Measurements from ENCODE around the gene COPB2. TPM values are rescaled to one million over a fixed set of nuclear protein-coding genes. Genes with fewer than 3 reads are reported as not detected.

Gene COPB2
- total and polyA plus RNA-seq, 2 of the 8 experiments (the other 6 are each of a cell fraction or from before 2014, with no cell fraction given): 40.3 to 119 TPM

GRCh38 chr3:139310474-139310933 is 78.9 kb downstream of the COPB2 start:
- 88% methylated on average over 8 of the region's 8 CpGs; no CpG with 5 or more reads in 1 of the 2 experiments for WGBS, 2 experiments (ENCODE audit: extremely low coverage in 1 of 2, insufficient coverage in 1 of 2, insufficient read length in 1 of 2, insufficient replicate concordance in 2 of 2, low coverage in 1 of 2, low lambda C conversion rate in 2 of 2, missing lambda C conversion rate in 1 of 2)
- H2AK5ac ChIP-seq (ENCODE audit: low read depth, low read length): no peak overlapping the region
- POLR2A ChIA-PET (ENCODE audit: partially characterized antibody): no interaction called here
- no peak overlapping the region for H4K91ac ChIP-seq (replicated peaks; ENCODE audit: insufficient read length, low read length)
- no peak overlapping the region for H3K27ac ChIP-seq (ENCODE audit: low read depth, low read length)
- H3K9ac ChIP-seq (replicated peaks in 1 of 4; ENCODE audit: extremely low read depth in 1 of 4, low read depth in 3 of 4, low read length in 3 of 4): no peak overlapping the region
- DNase-seq (ENCODE audit: low read depth in 1 of 2, low spot score in 2 of 2) (no peak), FAIRE-seq (no peak)
- H3K56ac ChIP-seq (replicated peaks; ENCODE audit: insufficient read length, low read depth, low read length): no peak overlapping the region
- no peak overlapping the region for H3K14ac ChIP-seq (ENCODE audit: insufficient read length)
- H4K20me1 ChIP-seq (replicated peaks in 1 of 2; ENCODE audit: control insufficient read depth in 1 of 2, insufficient read depth in 2 of 2, low read length in 2 of 2): no peaks in the 10 kb centered on the region
- peaks cover 0 to 6% (median 2%) of the 10 kb centered on the region in 4 experiments; a peak in 5 of 7 replicates for H3K4me1 ChIP-seq (replicated peaks in 1 of 4; ENCODE audit: control insufficient read depth in 3 of 4, insufficient read depth in 4 of 4, low read length in 3 of 4)
- no peak overlapping the region for H2BK12ac ChIP-seq (ENCODE audit: low read depth, low read length)
- H2BK15ac ChIP-seq (ENCODE audit: low read length): no peak overlapping the region
- no peaks in the 10 kb centered on the region for H3K9me3 ChIP-seq (ENCODE audit: insufficient read depth in 2 of 2, low read depth in 1 of 2, low read length in 1 of 2)
- no peak overlapping the region for H3K4me3 ChIP-seq (ENCODE audit: extremely low read depth in 1 of 4, insufficient read depth in 2 of 4, low read depth in 3 of 4, low read length in 4 of 4)
- H2BK120ac ChIP-seq (replicated peaks; ENCODE audit: low read depth, low read length): no peak overlapping the region
- H3K4me2 ChIP-seq (ENCODE audit: insufficient read depth in 1 of 2, low read depth in 2 of 2, low read length in 2 of 2): no peak overlapping the region
- CTCF ChIA-PET (ENCODE audit: partially characterized antibody): interaction anchor here (1.0 to 12.6 kb wide), 5 partner anchors 6 to 198 kb away, joined by 3 to 103 read pairs (median 4); no protein-coding TSS in a partner anchor
- no peak overlapping the region for H4K5ac ChIP-seq (ENCODE audit: insufficient read length, low read depth, low read length)
- H4K8ac ChIP-seq (ENCODE audit: extremely low read depth, insufficient read depth, low read length): no peak overlapping the region
- H2BK20ac ChIP-seq (ENCODE audit: low read length): no peak overlapping the region
- H3K79me1 ChIP-seq (ENCODE audit: low read depth, low read length): no peaks in the 10 kb centered on the region
- H2BK5ac ChIP-seq (ENCODE audit: low read depth, low read length): no peak overlapping the region
- H3K27me3 ChIP-seq (replicated peaks in 1 of 4; ENCODE audit: control insufficient read depth in 3 of 4, extremely low read depth in 1 of 4, insufficient read depth in 3 of 4, low read length in 3 of 4): no peaks in the 10 kb centered on the region
- H2AFZ ChIP-seq (ENCODE audit: low read length): no peak overlapping the region
- H3K23ac ChIP-seq (ENCODE audit: insufficient read length): no peak overlapping the region
- H3K18ac ChIP-seq (ENCODE audit: extremely low read depth, low read length): no peak overlapping the region
- H3K79me2 ChIP-seq (ENCODE audit: control insufficient read depth in 1 of 2, insufficient read depth in 2 of 2, low read length in 2 of 2): no peaks in the 10 kb centered on the region
- no peaks in the 10 kb centered on the region for H3K36me3 ChIP-seq (ENCODE audit: control insufficient read depth in 2 of 4, insufficient read depth in 4 of 4, low read length in 3 of 4)
- peaks cover 1% of the 10 kb centered on the region; the same call in 1 of the 2 replicates for H3K23me2 ChIP-seq (ENCODE audit: low read depth, low read length)
- no peak overlapping the region for H3K4ac ChIP-seq (replicated peaks; ENCODE audit: insufficient read length, low read depth, low read length)
- TF ChIP-seq MAFK (IDR thresholded peaks at IDR 0.05; ENCODE audit: low read depth, low read length) (no peak), KDM5A (IDR thresholded peaks at IDR 0.05; ENCODE audit: low read length) (no peak), ZNF274 (IDR thresholded peaks at IDR 0.05; ENCODE audit: borderline replicate concordance, extremely low read depth, low read length) (no peak), PHF8 (conservative IDR thresholded peaks at IDR 0.05; ENCODE audit: low read depth, low read length) (no peak), HDAC2 (IDR thresholded peaks at IDR 0.05; ENCODE audit: borderline replicate concordance in 1 of 2, low read depth in 2 of 2, low read length in 2 of 2) (no peak)

Measured in H1 (cell line).